RPMI7951 (cell line): Measurements from ENCODE around the gene LMO1. TPM values are rescaled to one million over a fixed set of nuclear protein-coding genes. Genes with fewer than 3 reads are reported as not detected.
A peak's percentile ranks its signal among the peaks of the same experiment; 100 is the strongest.

Source experiments
- DNase-seq: peaks from one replicate; pipeline ENCODE4 v3.0.0-alpha.2; 2012; ENCODE audit warnings: low read depth
- total RNA-seq: library from RNA; depleted of rRNA; stranded (reverse); fragments of >200 nt; shearing (Covaris generic); gene quantifications from 2 replicates; pipeline ENCODE4 v1.2.3, GENCODE V29; 2014

Gene LMO1
- total RNA-seq, 1 experiment from 2014 or later = not detected

GRCh38 chr11:8263109-8263768 lies 439 bp downstream of the LMO1 start:
- no peak for DNase-seq

DNA sequence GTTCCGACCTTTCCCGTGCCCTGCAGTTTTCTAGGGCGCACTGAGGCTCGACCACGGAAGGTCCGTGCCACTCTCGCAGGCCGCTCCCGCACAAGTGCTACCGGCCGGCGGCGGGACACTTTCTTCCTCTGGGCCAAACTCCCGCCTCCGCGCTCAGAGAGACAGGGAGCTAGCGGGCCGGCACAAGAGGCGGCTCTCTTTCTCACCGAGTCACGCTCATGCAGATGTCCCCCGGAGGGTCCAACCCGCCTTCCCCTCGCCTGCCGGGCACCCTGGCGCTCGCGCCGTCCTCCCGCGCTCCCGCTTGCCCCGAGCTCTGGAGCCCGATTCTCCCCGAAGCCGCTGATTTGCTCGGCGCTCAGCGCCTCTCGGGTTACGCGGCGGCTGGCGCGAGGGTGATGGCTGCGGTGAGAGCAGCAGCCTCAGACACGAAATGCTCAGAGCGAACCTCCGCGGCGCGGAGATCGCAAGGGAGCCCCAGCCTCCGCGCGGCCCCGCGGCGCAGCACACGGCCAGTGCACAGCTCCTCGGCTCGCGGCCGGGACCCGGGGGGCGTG lies 1.0 kb downstream of the LMO1 start:
- DNase-seq = peak; percentile 49

DNA sequence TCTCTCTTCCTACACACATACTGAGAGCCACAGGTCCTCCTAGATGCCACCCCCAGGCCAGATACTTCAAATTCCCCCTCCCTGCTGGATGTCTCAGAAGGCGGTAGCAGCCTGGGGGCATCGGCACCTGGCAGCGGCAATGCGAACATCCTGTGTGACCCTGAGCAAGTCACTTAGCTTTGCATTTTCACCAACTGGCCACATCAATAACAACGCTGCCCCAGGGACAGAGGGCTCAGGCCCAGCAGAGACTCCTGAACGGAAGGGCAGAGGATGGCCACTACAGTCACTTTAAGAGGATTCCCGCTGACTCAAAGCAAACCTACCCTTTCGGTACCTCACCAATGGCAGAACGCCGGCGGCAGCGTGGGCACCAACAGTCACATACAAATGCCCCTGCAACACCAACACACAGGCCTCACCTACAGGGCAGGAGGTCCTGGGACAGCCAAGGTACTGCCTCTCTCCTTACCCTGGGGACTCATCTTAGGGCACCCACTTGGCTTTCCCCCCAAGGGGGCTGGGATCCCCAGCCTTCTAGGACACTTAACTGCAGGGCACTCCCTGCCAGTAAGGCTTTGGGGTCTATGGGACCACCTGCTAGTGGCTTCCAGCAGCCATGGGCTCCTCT lies 1.6 kb downstream of the LMO1 start:
- no peak for DNase-seq

DNA sequence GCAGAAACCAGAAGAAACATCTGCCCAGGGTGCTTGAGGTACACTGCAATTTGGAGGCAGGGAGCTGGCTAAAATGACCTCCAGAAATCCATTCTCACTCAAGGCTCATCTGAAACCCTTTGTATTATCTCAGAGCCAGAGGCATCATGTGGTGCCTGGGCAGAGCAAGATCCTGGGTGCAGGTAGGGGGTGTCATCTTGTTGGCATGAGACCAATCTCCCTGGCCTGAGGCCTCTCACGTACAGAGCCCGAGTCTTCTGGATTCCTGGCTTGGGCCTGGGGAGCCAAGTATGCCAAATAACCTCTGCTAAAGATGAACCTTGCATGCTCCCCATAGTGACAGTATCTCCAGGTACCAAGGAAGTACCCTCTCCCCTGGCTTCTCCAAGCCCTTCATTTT lies 2.4 kb downstream of the LMO1 start:
- DNase-seq = no peak

DNA sequence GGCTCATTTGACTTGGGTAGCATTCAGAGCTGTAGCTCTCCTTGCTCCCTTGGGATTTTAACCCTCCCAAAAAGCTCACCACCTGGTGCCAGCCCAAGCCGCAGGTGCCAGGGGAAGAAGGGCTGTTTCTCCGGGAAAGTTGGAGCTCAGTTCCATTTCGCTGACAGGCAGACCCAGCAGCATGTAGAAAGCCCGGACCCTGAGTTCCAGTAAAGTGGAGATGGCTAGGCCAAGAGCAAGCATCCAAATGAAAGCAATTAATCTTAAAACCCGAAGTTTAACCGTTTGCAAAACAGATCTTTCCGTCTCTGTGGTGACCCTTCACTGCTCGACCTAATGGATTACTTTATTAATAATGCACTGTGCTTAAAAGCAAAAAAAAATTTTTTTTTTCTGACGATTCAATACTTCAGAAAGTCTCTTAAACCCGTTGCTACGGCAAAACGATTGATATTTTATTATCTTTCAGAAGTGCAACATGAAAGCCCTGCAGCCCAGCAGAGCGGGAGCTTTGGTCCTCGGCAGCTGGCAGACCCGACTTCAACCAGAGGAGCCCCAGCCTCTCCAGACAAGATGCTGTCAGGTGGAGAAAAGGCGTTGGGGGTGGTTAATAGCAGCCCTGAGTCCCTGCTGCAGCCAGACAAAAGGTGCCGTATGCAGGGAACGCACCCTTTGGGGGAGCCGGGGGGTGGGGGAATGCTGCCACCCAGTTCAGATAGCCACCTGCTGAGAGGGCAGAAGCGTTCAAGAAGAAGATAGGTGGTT lies 3.3 kb downstream of the LMO1 start:
- DNase-seq = no peak

- DNase-seq = no peak
Measured at GRCh38 chr11:8259306-8259959, 4.2 kb downstream of the LMO1 start.

- DNase-seq = peak; percentile 57
Measured at GRCh38 chr11:8258784-8259183, 4.9 kb downstream of the LMO1 start.

GRCh38 chr11:8258289-8258688 lies 5.4 kb downstream of the LMO1 start:
- DNase-seq = peak; percentile 72

- DNase-seq = no peak
Measured at GRCh38 chr11:8257003-8257664, 6.5 kb downstream of the LMO1 start.

DNA sequence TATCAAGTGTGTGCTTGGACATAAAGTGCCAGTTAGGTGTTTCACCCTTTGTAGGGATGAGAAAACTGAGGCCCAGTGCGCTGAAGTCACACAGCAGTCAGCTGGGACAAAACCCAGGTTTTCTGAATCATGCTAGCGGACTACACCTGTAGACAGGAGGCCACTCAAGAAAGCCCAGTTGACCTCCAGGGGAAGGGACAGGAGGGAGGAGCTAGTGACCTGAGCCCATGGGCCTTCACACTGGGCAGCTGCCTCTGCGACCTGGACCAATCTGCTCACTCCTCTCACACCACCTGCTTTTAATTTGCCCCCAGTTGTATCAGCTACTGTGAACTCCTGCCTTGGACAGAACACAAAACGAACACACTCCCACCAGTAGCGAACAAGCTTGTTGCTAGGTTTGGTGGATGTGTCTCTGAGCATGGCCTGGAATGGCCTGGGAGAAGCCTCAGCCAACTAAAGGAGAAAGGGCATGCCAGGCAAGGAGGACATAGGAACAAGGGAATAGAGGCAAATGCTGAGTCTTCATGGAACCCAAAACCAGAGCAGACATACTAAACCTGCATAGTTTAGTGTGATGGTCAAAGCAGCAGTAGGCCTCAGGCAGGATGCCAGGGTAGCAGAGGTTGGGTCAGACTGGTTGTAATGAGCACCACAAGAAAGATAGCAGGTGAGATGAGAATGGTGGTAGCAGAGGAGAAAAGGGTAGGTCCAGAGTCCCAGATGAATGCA lies 7.2 kb downstream of the LMO1 start:
- no peak for DNase-seq

- no peak for DNase-seq
Measured at GRCh38 chr11:8253566-8253965, 10.1 kb downstream of the LMO1 start.

DNA sequence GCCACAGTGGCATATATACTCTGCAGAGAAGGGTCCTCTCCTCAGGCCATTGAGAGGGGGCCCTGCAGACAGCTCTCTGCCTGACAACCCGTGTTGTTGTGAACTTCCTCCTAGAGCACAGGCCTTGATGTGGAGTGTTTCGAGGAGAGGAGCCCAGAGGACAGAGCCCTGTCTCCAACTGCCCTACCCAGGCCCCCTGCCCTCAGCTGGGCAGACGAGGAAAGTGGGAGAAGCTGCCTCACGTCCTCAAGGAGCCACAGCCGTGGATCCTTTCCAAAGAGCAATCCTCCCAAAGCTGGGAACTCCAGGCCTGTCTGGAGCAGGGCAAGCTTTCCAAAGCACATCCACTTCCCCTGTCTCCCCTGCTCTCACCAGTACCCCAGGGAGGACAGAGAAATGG lies 10.7 kb downstream of the LMO1 start:
- DNase-seq = no peak

DNA sequence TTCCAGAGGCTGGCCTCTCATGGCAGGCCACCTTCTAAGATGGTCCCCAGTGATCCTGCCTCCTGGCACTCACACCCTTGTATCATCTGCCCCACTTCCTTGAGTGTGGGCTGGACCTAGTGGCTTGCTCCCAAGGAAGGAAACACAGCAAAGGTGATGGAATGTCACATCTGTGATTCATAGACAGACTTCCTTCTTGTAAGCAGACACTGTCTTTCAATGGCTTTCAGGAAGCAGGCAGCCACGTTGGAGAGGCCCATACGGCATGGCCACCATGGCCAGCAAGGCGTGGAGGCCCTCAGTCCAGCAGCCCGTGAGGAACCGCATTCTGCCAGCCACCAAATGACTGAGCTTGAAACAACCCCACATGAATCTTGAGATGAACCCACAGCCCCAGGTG lies 11.3 kb downstream of the LMO1 start:
- no peak for DNase-seq

DNA sequence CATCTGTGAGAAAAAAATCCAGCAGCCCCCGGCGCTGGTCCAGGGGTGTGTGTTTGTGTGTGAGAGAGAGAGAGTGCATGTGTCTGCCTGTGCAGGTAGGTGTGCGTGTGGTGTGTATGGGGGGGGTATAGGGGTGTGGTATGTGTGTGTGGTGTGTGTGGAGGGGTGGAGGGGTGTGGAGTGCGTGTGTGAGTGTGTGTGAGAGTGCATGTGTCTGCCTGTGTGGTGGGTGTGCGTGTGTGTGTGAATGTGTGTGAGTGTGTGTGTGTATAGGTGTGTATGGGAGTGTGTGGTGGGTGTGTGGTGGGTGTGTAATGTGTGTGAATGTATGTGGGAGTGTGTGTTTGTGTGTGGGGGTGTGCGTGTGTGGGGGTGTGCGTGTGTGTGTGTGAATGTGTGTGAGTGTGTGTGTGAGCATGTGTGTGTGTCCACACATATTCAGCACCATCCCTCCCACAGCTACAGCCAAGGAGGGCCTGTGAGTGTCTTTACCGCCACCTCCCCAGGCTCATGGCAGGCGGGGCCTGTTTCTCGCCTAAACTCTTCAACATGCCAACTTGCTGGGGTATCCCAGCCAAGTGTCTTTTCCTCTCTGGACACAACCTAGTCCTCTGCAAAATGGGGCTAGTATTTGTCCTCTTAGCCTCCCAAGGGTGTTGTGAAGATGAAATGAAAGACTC lies 11.9 kb downstream of the LMO1 start:
- DNase-seq = no peak

- no peak for DNase-seq
Measured at GRCh38 chr11:8250981-8251615, 12.6 kb downstream of the LMO1 start.

GRCh38 chr11:8250434-8250833 lies 13.2 kb downstream of the LMO1 start:
- DNase-seq = no peak

DNA sequence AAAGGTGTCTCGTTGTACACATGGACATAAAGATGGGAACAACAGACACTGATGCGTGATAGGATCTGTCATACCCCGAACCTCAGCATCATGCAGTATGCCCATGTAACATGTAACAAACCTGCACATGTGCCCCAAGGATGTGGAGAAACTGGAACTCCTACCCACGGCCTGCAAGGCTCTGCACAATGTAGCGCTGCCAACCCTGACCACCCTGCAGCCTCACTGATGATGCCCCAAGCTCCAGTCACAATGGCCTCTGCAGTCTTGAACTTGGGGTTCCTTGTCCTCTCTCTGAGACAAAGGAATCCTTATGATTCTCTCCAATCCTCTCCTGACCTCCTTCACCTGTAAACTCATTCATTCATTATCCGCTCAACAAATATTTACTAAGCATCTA lies 14.2 kb downstream of the LMO1 start:
- DNase-seq = no peak

- DNase-seq = no peak
Measured at GRCh38 chr11:8248786-8249185, 14.9 kb downstream of the LMO1 start.

- DNase-seq = no peak
Measured at GRCh38 chr11:8247312-8247711, 16.4 kb downstream of the LMO1 start.

- DNase-seq = no peak
Measured at GRCh38 chr11:8243458-8243857, 20.2 kb downstream of the LMO1 start.
